GM12865 (cell line): ENCODE measurements around the gene CMTM4.

Source experiments
- DNase-seq: peaks from one replicate; pipeline ENCODE4 v3.0.0; 2010; ENCODE audit warnings: low read depth
- H3K4me3 ChIP-seq: 2 replicates; pipeline ENCODE4 v1.5.1; 2011; ENCODE audit warnings: mild to moderate bottlenecking, low read depth, low read length, control low read depth
- TF ChIP-seq, protein P1 (sequence below): IDR thresholded peaks from 2 replicates; pipeline ENCODE4 v1.5.1; 2011; ENCODE audit warnings: low read length, control low read depth, low read depth, inconsistent platforms; ENCODE audit not compliant: insufficient read depth; ENCODE audit errors: missing control alignments

CMTM4 gene

DNA sequence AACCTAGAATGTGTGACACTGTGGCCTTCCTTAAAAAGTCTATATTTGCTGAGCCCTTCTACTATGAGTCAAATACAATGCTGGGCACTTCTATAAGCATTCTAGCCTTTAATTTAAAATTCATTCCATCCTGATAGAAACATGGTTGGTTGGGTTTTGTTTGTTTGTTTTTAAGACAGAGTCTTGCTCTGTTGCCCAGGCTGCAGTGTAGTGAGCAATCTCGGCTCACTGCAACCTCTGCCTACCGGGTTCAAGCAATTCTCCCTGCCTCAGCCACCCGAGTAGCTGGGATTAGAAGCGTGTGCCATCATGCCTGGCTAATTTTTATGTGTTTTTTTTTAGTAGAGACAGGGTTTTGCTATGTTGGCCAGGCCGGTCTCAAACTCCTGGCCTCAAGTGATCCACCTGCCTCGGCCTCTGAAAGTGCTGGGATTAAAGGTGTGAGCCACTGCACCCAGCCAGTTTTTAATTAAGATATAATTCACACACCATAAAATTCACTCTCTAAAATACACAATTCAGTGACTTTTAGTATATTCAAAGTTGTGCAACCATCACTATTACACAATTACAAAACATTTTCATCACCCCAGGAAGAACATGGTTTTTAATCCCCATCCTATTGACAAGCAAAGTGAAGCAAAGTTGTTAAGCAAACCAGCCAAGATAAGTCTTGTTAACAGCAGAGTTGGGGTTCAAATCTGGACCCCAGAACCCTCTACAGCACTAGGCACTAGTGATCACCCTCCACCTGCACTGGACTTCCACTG lies 42.8 kb downstream of the CMTM4 start:
- H3K4me3 ChIP-seq = no peak overlapping the region
- DNase-seq = no peak
- TF ChIP-seq, protein P1, sequence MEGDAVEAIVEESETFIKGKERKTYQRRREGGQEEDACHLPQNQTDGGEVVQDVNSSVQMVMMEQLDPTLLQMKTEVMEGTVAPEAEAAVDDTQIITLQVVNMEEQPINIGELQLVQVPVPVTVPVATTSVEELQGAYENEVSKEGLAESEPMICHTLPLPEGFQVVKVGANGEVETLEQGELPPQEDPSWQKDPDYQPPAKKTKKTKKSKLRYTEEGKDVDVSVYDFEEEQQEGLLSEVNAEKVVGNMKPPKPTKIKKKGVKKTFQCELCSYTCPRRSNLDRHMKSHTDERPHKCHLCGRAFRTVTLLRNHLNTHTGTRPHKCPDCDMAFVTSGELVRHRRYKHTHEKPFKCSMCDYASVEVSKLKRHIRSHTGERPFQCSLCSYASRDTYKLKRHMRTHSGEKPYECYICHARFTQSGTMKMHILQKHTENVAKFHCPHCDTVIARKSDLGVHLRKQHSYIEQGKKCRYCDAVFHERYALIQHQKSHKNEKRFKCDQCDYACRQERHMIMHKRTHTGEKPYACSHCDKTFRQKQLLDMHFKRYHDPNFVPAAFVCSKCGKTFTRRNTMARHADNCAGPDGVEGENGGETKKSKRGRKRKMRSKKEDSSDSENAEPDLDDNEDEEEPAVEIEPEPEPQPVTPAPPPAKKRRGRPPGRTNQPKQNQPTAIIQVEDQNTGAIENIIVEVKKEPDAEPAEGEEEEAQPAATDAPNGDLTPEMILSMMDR = no peak

DNA sequence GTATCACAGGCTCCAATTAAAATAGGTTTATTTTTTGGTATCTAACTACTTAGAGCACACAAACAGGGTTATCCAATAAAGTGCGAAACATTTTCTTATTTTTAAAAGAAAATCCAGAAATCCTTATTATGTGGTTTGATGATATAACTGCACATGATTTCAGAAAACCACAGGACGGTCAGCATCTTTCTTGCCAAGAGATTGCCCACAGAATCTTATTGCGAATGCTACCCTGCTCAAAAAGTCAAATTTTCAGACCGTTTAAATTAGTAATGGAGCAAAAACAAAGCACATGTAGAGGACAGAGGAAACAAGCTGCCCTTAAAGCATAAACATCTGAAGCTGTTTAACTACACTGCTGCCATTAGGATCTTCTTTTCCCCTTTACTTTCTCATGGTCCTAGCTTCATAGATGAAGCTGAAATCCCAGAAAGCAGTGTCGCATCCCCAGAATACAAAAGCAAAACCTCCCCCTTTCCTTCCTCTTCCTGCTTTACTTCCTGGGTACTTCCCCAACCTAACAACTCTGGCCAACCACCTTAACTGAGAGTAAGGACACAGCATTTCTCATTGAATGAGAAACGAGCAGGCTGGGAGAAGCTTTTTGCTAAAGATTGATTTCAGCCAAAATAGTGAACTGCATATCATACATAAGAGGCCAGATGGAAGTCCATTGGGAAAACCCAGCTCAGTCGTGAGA lies 43.7 kb downstream of the CMTM4 start:
- H3K4me3 ChIP-seq = no peak overlapping the region
- TF ChIP-seq, protein P1 = no peak
- no peak for DNase-seq

DNA sequence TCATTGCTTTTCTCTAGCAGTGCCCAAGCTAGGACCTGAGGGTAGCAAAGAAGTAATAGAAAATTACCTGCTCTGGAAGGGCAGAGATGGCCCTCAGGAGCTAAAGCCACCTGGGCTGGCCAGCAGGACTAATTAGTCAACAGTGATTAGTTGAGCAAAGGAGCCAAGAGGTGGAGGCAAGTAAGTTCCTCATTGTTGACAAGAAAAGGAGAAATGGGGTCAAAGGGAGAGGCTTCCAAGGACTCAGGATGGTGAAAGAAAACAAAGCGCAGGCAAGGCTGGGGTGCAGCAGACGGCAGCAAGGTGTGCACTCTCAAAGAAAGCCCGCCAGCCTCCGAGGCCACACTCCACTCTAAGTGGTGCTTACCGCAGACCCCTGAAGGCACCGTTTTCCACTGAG lies 44.6 kb downstream of the CMTM4 start:
- TF ChIP-seq, protein P1 = no peak
- H3K4me3 ChIP-seq = no peak overlapping the region
- DNase-seq = no peak

DNA sequence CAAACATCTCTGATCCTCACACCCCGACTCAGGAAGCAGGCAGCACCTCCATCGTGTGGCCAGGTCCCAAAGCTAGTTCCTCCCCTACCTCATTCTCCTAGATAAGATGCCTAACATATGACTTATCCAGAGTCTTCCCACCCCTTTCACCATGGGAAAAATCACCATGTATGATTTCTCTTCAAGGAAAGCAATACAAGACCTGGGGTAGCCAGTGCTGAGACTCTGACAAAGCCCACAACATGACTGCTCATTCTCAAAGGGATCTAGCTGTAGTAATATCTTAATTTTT lies 45.1 kb downstream of the CMTM4 start:
- no peak for DNase-seq
- TF ChIP-seq, protein P1 = no peak
- no peak overlapping the region for H3K4me3 ChIP-seq

DNA sequence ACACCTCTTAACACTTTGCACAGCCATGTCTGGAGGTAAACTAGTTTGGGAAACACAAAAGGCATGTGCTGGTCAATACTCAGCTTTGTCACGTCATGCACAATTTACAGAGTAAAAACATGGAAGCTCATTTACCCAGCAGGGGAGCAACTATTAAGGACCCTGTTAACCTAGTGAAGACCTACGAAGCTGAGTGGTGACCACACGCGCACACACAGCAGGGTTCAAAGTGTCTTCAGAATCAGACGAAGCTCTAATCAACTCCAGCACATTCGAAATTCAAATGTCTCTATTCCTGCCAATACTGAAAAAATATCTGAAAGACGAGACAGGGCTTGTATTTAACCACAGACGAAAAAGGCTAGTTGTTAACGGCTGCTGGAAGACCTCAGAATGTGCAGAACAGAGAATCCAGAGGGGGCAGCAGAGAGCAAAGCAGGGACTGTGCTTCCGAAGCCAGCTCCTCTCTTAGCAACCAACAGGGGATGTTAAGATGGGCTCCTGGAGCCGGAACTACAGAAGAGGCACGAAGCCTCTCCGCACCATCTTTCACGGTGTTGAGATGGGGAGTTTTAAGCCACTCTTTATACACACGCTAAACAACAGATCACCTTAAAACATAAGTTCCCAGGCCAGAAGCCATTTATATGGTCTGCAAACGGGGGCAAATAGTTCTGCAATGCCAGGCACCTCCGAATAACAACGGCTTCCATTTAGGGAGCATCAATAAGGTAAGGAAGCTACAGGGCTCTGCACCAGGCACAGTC lies 45.7 kb downstream of the CMTM4 start:
- H3K4me3 ChIP-seq = no peak overlapping the region
- TF ChIP-seq, protein P1 = peak; percentile 95
- peak; percentile 85 for DNase-seq

DNA sequence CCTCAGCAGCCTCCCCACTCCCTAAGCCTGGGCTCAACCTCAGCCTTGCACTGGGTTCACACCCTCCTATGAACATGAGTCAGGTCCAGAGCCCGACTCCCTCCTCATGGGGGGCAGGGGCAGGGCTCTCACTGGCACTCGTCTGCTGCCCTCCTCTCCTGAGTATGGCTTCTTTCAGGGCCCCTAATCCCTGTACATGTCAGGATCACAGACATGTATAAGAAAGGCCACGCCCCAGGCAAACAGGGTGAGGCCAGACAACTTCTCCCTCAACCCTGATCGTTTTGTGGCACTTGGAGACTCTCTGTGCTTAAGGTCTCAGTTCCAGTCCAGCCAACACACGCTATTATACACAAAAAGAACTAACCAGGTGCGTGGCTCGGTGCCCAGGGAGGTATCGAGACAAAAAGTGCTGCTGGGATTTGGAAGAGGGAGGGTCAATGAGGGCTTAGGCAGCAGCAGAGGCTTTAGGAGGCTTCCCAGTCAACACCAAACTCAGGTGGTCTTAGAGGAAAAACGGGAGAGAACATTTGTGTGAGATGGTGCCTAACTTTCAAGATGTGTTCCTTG lies 46.8 kb downstream of the CMTM4 start:
- no peak overlapping the region for H3K4me3 ChIP-seq
- no peak for DNase-seq
- TF ChIP-seq, protein P1 = no peak
